HCT116 (cell line): ENCODE measurements around the gene PARP6. TPM values are rescaled to one million over a fixed set of nuclear protein-coding genes. Genes with fewer than 3 reads are reported as not detected.

Experiments used
- ATAC-seq: fragments of 200-7000 bp; cut with Tn5 transposase; 2 replicates; pipeline ENCODE4 v1.9.1; 2020; ENCODE audit warnings: mild to moderate bottlenecking, moderate library complexity
- BruUV-seq: library from RNA; stranded (reverse); fragments of 400-500 nt; replicated peaks from 2 replicates; lab custom pipeline; 2021; lab: Mats Ljungman, UMichigan
- CTCF ChIA-PET: fragments of 300-600 bp; sonication (Branson Sonifier 250); formaldehyde crosslinking; loops from one replicate; lab custom pipeline; 2021; ENCODE audit warnings: antibody characterized with exemption; lab: Charles Lee
- POLR2A ChIA-PET: fragments of 300-600, 350-600 bp; sonication (Branson Sonifier 250); formaldehyde crosslinking; loops from one replicate; lab custom pipeline; 2021; ENCODE audit warnings: antibody characterized with exemption; lab: Charles Lee
- RAD21 ChIA-PET, 2 experiments: fragments of 300-600 bp; sonication (Branson Sonifier 250); formaldehyde crosslinking; loops; one replicate each; lab custom pipeline; 2023; ENCODE audit warnings: low total read pairs in 2 of 2; ENCODE audit not compliant: uncharacterized antibody in 2 of 2, unreplicated experiment in 2 of 2, low non-redundant PET in 1 of 2; lab: Charles Lee
- DNase-seq: peaks from one replicate; pipeline ENCODE4 v3.0.0-alpha.2; 2010; ENCODE audit warnings: low read depth, low spot score
- H2AFZ ChIP-seq: fragments of 200-600 bp; shearing (Covaris generic), sonication (generic); 2 replicates; pipeline ENCODE4 v1.6.1; 2017; ENCODE audit warnings: low read depth, mixed run types, mixed read lengths, antibody characterized with exemption, low read length; ENCODE audit not compliant: poor library complexity, severe bottlenecking
- H3K27ac ChIP-seq: 2 replicates; pipeline ENCODE4 v1.5.1; 2012; ENCODE audit warnings: low read depth, low read length
- H3K27me3 ChIP-seq: fragments of 200-600 bp; sonication (generic); 2 replicates; pipeline ENCODE4 v1.6.1; 2016; ENCODE audit warnings: mixed run types, low read length, mixed read lengths; ENCODE audit not compliant: insufficient read depth
- H3K36me3 ChIP-seq, 2 experiments: fragments of 200-500 bp in 1 of 2; fragments of 200-600 bp in 1 of 2; sonication (Bioruptor generic) in 1 of 2; sonication (generic) in 1 of 2; 2 replicates each; pipeline versions ENCODE4 v1.5.1 to v1.6.1; 2014 to 2016; ENCODE audit warnings: low read length in 2 of 2, inconsistent platforms in 1 of 2, mixed read lengths in 1 of 2, mixed run types in 1 of 2; ENCODE audit not compliant: insufficient read depth in 2 of 2, control insufficient read depth in 1 of 2
- H3K4me1 ChIP-seq, 2 experiments: fragments of 200-600 bp in 1 of 2; sonication (generic) in 1 of 2; 2 replicates each; pipeline versions ENCODE4 v1.5.1 to v1.6.1; 2012 to 2017; ENCODE audit warnings: low read length in 2 of 2, inconsistent platforms in 1 of 2, mild to moderate bottlenecking in 1 of 2, mixed read lengths in 1 of 2, mixed run types in 1 of 2, moderate library complexity in 1 of 2; ENCODE audit not compliant: insufficient read depth in 2 of 2, control insufficient read depth in 1 of 2
- H3K4me2 ChIP-seq: fragments of 200-600 bp; sonication (generic); 2 replicates; pipeline ENCODE4 v1.6.1; 2017; ENCODE audit warnings: mixed run types, low read length, mixed read lengths
- H3K4me3 ChIP-seq, 2 experiments: fragments of 200-600 bp in 1 of 2; sonication (generic) in 1 of 2; replicated peaks in 1 of 2; 2 replicates each; pipeline ENCODE4 v1.5.1; 2011 to 2016; ENCODE audit warnings: low read length in 2 of 2, control low read depth in 1 of 2, low read depth in 1 of 2, mild to moderate bottlenecking in 1 of 2, mixed read lengths in 1 of 2, mixed run types in 1 of 2
- H3K79me2 ChIP-seq: fragments of 200-600 bp; sonication (generic); 2 replicates; pipeline ENCODE4 v1.6.1; 2017; ENCODE audit warnings: mild to moderate bottlenecking, mixed run types, low read length, moderate library complexity, mixed read lengths; ENCODE audit not compliant: insufficient read depth
- H3K9ac ChIP-seq: fragments of 200-600 bp; sonication (generic); 2 replicates; pipeline ENCODE4 v1.6.1; 2016; ENCODE audit warnings: low read length, mixed read lengths
- H3K9me2 ChIP-seq: fragments of 200-600 bp; sonication (generic), shearing (Covaris generic); 2 replicates; pipeline ENCODE4 v1.6.1; 2017; ENCODE audit warnings: mixed run types, mild to moderate bottlenecking, moderate library complexity; ENCODE audit not compliant: insufficient read depth
- H3K9me3 ChIP-seq, 2 experiments: fragments of 200-500 bp in 1 of 2; fragments of 200-600 bp in 1 of 2; sonication (Bioruptor generic) in 1 of 2; sonication (generic) in 1 of 2; 2 replicates each; pipeline ENCODE4 v1.6.1; 2014 to 2017; ENCODE audit warnings: low read length in 2 of 2, mixed read lengths in 2 of 2, inconsistent platforms in 1 of 2, low read depth in 1 of 2, mild to moderate bottlenecking in 1 of 2, mixed run types in 1 of 2, moderate library complexity in 1 of 2; ENCODE audit not compliant: control insufficient read depth in 1 of 2, insufficient read depth in 1 of 2
- H4K20me1 ChIP-seq: fragments of 200-600 bp; sonication (generic), shearing (Covaris generic); 2 replicates; pipeline ENCODE4 v1.6.1; 2017; ENCODE audit warnings: mixed run types, mild to moderate bottlenecking, moderate library complexity; ENCODE audit not compliant: insufficient read depth
- CBX3 ChIP-seq: IDR thresholded peaks from 2 replicates; pipeline ENCODE4 v1.6.1; 2012; ENCODE audit warnings: low read depth
- EGR1 ChIP-seq: IDR thresholded peaks from 2 replicates; pipeline ENCODE4 v1.6.1; 2012; ENCODE audit warnings: low read depth
- EZH2phosphoT487 ChIP-seq: fragments of 200-600 bp; IDR thresholded peaks from 2 replicates; pipeline ENCODE4 v1.6.1; 2018; ENCODE audit warnings: antibody characterized with exemption, borderline replicate concordance
- FOSL1 ChIP-seq: IDR thresholded peaks from 2 replicates; pipeline ENCODE4 v1.6.1; 2012; ENCODE audit warnings: low read depth
- MAX ChIP-seq: IDR thresholded peaks from 2 replicates; pipeline ENCODE4 v1.6.1; 2012
- POLR2A ChIP-seq: IDR thresholded peaks from 2 replicates; pipeline ENCODE4 v1.7.0; 2011; ENCODE audit warnings: borderline replicate concordance; ENCODE audit not compliant: insufficient read depth, insufficient read length; ENCODE audit errors: extremely low read depth
- POLR2AphosphoS5 ChIP-seq: IDR thresholded peaks from 2 replicates; pipeline ENCODE4 v1.6.1; 2011; ENCODE audit warnings: mild to moderate bottlenecking, low read depth, low read length, moderate library complexity
- RAD21 ChIP-seq: IDR thresholded peaks from 2 replicates; pipeline ENCODE4 v1.6.1; 2012; ENCODE audit warnings: low read depth, mild to moderate bottlenecking
- SP1 ChIP-seq: IDR thresholded peaks from 2 replicates; pipeline ENCODE4 v1.6.1; 2012; ENCODE audit warnings: low read depth
- YY1 ChIP-seq: IDR thresholded peaks from 2 replicates; pipeline ENCODE4 v1.6.1; 2011; ENCODE audit warnings: low read length, low read depth, moderate library complexity, mild to moderate bottlenecking; ENCODE audit not compliant: insufficient replicate concordance; ENCODE audit errors: extremely low read depth
- ZFX ChIP-seq: fragments of 450-650 bp; IDR thresholded peaks from 2 replicates; pipeline ENCODE4 v1.6.1; 2017
- intact Hi-C: fragments of 100-400 bp; cut with micrococcal nuclease; formaldehyde crosslinking; loops from 2 replicates; pipeline ENCODE4 v1.10.0; 2022
- total RNA-seq: library from RNA; stranded (reverse); gene quantifications from one replicate; pipeline ENCODE4 v1.2.1, GENCODE V29; 2021; ENCODE audit not compliant: unreplicated experiment
- TF ChIP-seq, protein P1 (sequence below): IDR thresholded peaks from 2 replicates; pipeline ENCODE4 v1.6.1; 2011; ENCODE audit warnings: mild to moderate bottlenecking, low read length, moderate library complexity; ENCODE audit not compliant: insufficient replicate concordance; ENCODE audit errors: extremely low read depth
- TF ChIP-seq, protein P2 (sequence below), 3 experiments: fragments of 200-600 bp in 1 of 3; sonication (generic) in 1 of 3; IDR thresholded peaks in 2 of 3; conservative IDR thresholded peaks in 1 of 3; 2 replicates each; pipeline ENCODE4 v1.5.1; 2012 to 2017; ENCODE audit warnings: low read depth in 2 of 3, low read length in 2 of 3, antibody characterized with exemption in 1 of 3, borderline replicate concordance in 1 of 3, control low read depth in 1 of 3, mild to moderate bottlenecking in 1 of 3, mixed read lengths in 1 of 3, mixed run types in 1 of 3, moderate library complexity in 1 of 3; ENCODE audit not compliant: insufficient read depth in 1 of 3

PARP6 gene
- total RNA-seq, 1 experiment from 2014 or later = 67.9 TPM

DNA sequence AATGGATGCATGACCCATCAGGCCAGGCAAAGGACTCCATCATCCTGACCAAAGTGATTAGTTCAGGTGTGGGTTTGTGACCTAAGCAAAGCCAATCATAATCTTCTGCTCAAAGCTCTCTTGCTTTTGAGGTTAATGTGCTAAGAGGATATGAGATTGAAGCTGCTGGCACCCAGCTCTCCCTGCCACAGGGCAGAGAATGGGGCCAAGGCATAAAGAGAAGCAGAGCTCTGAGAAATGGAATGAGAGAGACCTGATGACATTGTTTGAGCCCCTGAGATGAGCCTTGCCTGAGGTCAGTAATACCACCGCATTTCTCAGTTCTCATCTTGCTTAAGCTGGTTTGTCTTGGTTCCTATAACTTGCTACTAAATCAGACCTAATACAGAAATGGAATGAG lies 6.4 kb upstream of the PARP6 start:
- CTCF ChIA-PET = no interaction called here
- RAD21 ChIA-PET = no interaction called here
- Histone ChIP-seq H3K9me2 (no peaks in the 10 kb centered on the region), H3K9ac (no peak overlapping the region), H3K27ac (no peak overlapping the region), H3K36me3 (no peaks in the 10 kb centered on the region), H4K20me1 (no peaks in the 10 kb centered on the region), H3K79me2 (no peaks in the 10 kb centered on the region), H3K27me3 (no peaks in the 10 kb centered on the region), H3K4me2 (no peak overlapping the region), H3K4me1 (peaks cover 0 to 3% of the 10 kb centered on the region in 2 experiments; a peak in 1 of 4 replicates), H2AFZ (no peak overlapping the region), H3K4me3 (no peak overlapping the region), H3K9me3 (no peaks in the 10 kb centered on the region)
- ATAC-seq (no peak), DNase-seq (no peak)
- POLR2A ChIA-PET = no interaction called here
- intact Hi-C loops = no loop called here
- no peak for TF ChIP-seq FOSL1
- TF ChIP-seq ZFX = no peak
- TF ChIP-seq EGR1 = no peak
- TF ChIP-seq EZH2phosphoT487 = no peak
- no TSS peak for BruUV-seq

DNA sequence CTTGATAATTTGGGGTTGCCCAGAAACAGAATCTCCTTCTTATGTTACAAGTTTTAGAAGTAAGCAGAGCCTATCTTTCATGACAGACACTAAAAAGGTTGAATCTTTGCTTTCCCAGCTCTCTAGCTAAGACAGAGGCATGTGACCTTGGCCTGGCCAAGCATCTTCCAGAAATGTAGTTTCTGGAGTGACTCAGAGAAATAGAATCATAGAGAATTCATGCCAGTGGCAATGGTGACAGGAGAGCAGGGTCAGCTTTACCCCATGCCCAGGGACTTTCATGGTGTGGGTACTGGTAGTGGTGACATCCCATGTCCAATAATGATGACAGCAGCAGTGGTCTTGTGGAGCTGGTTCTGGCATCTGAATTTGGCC lies 4.0 kb upstream of the PARP6 start:
- POLR2A ChIA-PET = no interaction called here
- H4K20me1 ChIP-seq = no peaks in the 10 kb centered on the region
- no peaks in the 10 kb centered on the region for H3K36me3 ChIP-seq
- no peak for DNase-seq
- no peak overlapping the region for H3K9ac ChIP-seq
- H3K4me3 ChIP-seq = no peak overlapping the region
- no peak overlapping the region for H3K4me2 ChIP-seq
- RAD21 ChIA-PET = no interaction called here
- no peaks in the 10 kb centered on the region for H3K9me2 ChIP-seq
- no peak overlapping the region for H2AFZ ChIP-seq
- peaks cover 9% of the 10 kb centered on the region for H3K79me2 ChIP-seq
- H3K27ac ChIP-seq = no peak overlapping the region
- CTCF ChIA-PET = no interaction called here
- no peak for TF ChIP-seq RAD21
- TF ChIP-seq POLR2AphosphoS5 = no peak
- TF ChIP-seq ZFX = no peak
- TF ChIP-seq YY1 = no peak
- TF ChIP-seq SP1 = no peak
- TF ChIP-seq, protein P1, sequence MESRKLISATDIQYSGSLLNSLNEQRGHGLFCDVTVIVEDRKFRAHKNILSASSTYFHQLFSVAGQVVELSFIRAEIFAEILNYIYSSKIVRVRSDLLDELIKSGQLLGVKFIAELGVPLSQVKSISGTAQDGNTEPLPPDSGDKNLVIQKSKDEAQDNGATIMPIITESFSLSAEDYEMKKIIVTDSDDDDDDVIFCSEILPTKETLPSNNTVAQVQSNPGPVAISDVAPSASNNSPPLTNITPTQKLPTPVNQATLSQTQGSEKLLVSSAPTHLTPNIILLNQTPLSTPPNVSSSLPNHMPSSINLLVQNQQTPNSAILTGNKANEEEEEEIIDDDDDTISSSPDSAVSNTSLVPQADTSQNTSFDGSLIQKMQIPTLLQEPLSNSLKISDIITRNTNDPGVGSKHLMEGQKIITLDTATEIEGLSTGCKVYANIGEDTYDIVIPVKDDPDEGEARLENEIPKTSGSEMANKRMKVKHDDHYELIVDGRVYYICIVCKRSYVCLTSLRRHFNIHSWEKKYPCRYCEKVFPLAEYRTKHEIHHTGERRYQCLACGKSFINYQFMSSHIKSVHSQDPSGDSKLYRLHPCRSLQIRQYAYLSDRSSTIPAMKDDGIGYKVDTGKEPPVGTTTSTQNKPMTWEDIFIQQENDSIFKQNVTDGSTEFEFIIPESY = no peak
- no peak for TF ChIP-seq CBX3
- no peak for TF ChIP-seq MAX
- TF ChIP-seq, protein P2, sequence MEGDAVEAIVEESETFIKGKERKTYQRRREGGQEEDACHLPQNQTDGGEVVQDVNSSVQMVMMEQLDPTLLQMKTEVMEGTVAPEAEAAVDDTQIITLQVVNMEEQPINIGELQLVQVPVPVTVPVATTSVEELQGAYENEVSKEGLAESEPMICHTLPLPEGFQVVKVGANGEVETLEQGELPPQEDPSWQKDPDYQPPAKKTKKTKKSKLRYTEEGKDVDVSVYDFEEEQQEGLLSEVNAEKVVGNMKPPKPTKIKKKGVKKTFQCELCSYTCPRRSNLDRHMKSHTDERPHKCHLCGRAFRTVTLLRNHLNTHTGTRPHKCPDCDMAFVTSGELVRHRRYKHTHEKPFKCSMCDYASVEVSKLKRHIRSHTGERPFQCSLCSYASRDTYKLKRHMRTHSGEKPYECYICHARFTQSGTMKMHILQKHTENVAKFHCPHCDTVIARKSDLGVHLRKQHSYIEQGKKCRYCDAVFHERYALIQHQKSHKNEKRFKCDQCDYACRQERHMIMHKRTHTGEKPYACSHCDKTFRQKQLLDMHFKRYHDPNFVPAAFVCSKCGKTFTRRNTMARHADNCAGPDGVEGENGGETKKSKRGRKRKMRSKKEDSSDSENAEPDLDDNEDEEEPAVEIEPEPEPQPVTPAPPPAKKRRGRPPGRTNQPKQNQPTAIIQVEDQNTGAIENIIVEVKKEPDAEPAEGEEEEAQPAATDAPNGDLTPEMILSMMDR (IDR thresholded peaks at IDR 0.05 in 2 of 3, conservative IDR thresholded peaks at IDR 0.05 in 1 of 3; ENCODE audit: borderline replicate concordance in 1 of 3, insufficient read depth in 1 of 3, low read depth in 2 of 3, low read length in 2 of 3) = no peak
- TF ChIP-seq POLR2A = no peak
- TF ChIP-seq, all 23 proteins: peak for 0
- no peak for ATAC-seq
- no TSS peak for BruUV-seq
- Histone ChIP-seq H3K4me1 (peaks cover 4 to 12% of the 10 kb centered on the region in 2 experiments; a peak in 2 of 4 replicates), H3K27me3 (no peaks in the 10 kb centered on the region), H3K9me3 (no peaks in the 10 kb centered on the region)
- intact Hi-C loops = no loop called here
